Embryonic facial prominence (tissue), 1 donor: ENCODE data around the gene RBM20.
"Not testable (repeated sequence)": the region's sequence is repeated elsewhere in the genome, so short reads cannot be mapped to it uniquely, and the experiment has no call there.

ENCODE experiments used
- DNase-seq: peaks from one replicate; pipeline ENCODE4 v3.0.0-alpha.2; 2016; ENCODE audit errors: extremely low spot score

The RBM20 gene

DNA sequence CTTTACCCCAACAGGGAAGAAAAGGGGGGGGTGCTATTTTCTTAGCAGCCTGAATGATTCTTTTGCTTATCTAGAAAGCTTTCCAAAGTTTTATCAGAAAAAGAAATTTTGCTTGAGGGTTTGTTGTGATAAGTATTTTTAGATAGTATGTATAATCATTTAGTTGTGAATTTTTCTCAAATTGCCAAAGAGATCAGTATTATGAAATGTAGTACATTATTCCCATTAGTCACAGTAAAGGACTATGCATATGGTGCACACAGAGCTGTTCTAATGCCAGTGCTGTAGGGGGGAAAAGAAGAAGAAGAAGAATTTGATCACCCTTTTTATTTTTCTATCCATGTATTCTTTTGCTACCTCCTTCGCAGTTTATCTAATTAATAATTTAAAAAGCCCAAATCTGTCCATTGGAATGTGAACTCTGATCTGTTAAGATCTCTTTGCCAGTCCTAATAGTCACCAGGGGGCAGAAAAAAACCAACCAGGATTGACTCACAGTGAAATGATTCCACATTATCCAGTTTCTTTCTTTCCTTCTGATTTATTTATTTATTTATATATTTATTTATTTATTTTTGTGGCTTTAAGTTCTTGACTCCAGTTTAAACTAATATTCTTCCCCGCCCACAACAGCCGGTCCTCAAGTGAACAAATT lies 4.7 kb downstream of the RBM20 start:
- DNase-seq, result no peak

GRCh38 chr10:110649347-110650264 lies 5.5 kb downstream of the RBM20 start:
- no peak for DNase-seq

DNA sequence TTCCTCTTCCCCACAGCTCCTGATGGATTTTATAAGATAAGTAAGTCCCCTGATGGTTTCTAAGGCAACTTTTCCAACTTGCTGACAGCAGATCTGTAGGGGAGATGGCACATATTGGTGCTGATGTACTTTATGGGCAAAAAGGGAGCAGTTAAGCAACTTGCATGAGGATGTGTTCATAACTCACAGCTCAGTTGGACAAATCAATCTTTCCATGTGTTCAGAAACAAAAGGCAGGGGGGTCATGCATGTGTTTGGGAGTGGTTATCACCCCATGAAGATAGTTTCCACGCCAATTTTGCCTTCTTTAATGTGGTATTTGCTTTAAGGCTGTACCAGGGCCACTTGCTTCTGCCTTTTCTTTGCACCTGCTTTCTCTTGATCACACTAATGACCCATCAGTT lies 6.1 kb downstream of the RBM20 start:
- DNase-seq, result no peak

GRCh38 chr10:110651044-110651958 lies 7.2 kb downstream of the RBM20 start:
- DNase-seq, result no peak

DNA sequence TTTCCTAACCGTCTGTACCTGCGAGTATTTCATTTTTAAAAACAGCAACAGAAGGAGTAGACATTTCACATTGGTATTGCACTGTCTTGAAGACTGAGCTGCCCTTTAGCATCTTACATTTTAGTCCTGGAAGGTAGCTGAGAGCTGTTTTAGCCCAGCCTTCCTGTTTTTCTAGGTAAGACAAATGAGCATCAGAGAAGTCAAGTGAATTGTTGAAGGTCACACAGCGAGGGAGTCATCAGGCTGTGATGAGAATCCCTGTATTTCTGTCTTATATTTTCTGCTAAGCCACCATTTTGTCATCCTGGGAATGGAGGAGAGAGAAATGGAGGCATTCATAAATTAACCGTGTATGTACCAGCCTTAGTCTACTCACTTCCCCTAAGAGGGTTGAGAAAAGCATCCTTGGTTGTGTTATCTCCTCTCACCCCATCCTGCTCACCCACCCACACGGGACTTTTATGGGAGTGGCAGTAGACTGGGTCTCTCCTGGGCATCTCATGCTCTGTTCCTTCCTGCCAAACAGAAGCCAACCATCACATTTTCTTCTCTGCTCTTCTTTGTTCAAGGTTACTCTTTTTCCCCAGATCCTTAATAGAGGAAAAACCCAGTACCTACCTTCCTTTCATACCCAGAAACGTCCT lies 8.5 kb downstream of the RBM20 start:
- no peak for DNase-seq

DNA sequence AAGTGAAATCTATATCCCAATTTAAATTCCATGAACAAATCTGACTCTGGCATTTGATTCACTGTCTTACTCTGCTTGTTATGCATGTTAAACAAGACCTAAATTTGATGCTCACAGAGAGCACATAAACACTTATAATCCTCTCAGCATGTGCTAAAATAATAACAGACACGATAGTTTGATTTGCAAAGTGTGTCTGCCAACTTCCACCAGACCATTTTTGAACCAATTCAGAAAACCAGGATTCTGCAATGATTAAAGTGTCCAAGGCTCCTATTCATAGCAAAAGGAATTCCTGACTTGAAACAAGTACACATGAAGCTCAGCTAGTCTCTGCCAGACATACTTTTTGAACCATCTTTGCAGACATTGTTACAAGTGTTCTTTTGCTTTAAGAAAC lies 11.2 kb downstream of the RBM20 start:
- no peak for DNase-seq

- no peak for DNase-seq
Observed at GRCh38 chr10:110656612-110657011, 12.5 kb downstream of the RBM20 start.

DNA sequence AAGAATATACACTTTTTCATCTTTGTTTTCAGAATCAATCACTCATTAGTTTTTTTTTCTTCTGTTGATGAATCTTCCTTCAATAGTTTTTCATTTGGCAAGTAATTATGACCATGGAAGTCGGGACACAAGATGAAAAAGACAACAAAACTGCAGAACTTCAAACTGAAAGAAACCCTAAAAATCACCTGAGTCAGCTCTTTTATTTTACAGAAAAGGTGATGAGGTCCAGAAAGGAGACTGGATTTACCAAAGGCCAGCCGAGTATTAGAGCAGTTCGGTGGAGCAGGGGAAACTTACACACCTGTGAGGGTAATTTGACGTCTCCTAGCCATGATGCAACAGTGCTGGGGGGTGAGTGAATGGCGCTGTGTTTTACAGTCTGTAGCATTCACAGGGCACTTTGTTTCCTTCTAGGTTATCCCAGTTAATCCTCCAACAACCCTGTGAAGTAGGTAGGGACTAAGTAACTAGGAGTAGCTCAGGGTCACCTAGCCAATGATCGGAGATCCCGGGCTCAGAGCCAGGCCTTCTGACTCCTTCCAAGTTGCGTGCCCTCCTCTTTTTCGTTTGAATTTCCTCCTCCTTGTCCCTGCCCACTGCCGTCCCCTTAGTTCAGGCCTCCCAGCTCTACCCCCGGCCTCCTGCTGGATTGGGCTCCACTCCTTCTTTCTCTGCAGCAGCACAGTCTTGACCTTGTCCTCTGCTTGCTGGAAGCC lies 14.0 kb downstream of the RBM20 start:
- DNase-seq, result no peak

DNA sequence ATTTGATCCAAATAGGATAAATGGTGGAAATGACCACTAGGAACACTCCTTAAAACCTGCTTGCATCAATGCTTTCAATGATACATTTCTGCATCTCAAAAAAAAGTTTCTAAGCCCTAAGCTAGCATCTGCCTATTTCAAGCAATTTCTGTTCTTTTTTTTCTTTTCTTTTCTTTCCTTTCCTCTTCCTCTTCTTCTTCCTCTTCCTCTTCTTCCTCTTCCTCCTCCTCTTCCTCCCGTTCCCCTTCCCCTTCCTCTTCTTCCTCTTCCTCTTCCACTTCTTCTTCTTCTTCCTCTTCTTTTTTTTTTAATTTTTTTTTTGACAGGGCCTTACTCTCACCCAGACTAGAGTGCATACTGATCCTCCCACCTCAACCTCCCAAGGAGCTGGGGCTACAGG lies 15.4 kb downstream of the RBM20 start:
- DNase-seq, result no peak

- DNase-seq, result not testable (repeated sequence)
Observed at GRCh38 chr10:110660289-110660688, 16.2 kb downstream of the RBM20 start.

GRCh38 chr10:110661292-110661691 lies 17.2 kb downstream of the RBM20 start:
- no peak for DNase-seq

DNA sequence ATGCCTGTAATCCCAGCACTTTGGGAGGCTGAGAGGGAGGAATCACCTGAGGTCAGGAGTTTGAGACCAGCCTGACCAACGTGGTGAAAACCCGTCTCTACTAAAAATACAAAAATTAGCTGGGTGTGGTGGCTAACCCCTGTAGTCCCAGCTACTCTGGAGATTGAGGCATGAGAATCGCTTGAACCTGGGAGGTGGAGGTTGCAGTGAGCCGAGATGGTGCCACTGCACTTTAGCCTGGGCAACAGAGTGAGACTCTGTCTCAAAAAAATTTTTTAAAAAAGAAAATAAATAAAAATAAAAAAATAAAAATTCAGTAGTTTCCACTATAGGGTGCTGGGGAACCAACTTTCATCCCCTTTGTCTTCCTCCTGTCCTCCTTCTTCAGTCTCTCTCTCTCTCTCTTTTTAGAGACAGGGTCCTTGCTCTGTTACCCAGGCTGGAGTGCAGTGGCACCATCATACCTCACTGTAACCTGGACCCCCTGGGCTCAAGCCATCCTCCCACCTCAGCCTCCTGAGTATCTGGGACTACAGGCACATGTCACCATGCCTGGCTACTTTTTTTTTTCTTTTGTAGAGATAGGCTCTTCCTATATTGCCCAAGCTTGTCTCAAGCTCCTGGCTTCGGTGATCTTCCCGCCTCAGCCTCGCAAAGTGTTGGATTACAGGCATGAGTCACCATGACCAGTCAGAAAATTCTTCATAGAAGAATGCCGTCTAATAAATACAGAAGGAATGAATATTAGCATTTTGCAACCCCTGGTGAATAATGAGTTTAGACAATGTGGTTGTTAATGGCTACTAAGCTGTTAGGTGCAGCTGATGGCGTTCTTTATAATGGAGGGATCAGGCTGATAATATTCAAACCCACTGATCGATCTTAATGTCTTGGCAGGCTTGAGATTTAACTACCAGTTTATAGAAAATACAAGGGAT lies 20.6 kb downstream of the RBM20 start:
- no peak for DNase-seq

DNA sequence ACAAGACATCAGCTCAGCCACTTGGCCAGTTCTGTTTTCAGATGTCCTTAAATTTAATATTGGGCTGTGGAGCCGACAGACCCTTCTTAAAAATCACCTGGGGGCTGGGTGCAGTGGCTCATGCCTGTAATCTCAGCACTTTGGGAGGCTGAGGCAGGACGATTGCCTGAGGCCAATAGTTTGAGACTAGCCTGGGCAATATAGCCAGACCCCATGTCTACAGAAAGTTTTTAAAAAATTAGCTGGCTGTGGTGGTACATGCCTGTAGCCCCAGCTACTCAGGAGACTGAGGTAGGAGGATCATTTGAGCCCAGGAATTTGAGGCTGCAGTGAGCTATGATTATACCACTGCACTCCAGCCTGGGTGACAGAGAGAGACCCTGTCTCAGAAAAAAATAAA lies 22.1 kb downstream of the RBM20 start:
- not testable (repeated sequence) for DNase-seq

DNA sequence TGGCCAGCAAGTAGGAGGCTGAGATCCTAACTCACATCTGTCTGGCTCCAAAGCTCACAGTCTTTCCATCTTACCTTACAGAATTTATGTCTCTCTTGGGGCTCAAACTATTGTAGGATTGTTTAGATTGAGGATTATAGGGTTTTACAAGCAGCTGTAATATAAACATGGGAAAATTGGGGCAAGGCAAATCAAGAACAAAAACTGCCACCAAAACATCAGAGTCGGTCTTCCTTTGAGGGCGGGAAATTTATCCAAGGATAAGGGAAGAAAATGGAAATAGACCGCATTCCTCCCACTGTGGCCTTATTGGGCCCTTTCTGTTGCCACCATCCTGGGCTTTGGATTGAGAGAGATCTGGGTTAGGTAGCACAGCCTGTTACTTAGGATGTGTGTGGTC lies 22.5 kb downstream of the RBM20 start:
- DNase-seq, result no peak

DNA sequence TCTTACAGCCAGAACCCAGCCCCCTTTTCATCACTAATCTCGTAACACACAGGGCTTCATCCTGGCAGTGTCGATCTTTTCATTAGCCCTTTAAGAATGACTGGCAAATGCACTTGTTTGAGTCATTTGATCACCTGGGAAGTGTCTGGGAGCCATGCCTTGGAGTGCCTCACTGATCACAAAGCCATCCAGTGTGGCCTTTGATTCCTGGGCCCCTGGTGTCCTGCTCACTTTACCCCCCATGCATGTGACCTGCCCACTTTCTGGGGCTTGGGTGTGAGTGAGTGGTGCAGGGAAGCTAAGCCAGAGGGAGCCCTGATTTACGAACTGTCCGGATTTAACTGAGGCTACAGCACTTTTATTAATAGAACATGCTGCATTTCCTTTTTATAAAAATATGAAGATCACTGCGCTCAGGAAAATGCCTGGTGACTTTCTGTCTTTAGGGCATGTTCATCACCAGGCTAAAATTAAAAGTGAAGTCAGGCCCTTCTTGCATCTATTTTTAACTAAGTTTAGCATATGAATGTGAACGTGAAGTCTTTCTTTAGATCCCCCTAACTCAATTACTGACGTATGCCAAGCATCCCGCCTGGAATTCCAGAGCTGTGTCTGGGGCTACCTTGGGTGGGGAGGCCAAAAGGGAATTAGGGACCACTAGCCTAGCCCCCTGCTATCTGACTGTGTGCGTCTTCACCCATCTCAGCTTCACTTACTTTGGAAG lies 23.6 kb downstream of the RBM20 start:
- DNase-seq, result no peak

DNA sequence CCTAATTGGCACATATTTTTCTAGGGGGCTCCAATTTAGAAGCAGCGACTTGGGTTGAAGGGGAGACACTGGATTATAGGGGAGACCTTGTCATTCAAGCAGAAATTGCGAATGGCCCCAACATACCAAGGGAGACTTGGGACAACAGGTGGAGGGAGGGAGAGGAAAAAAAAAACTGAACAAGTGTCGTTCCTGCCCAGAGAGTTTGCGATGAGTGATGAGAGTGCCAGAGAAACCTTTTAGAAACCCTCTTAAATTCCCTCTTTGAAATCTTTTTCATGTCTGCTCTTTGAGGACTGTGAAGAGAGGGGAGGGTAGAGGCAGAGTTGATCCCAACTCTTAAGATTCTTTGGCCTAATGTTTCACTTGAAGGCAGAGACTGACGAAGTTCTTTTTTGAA lies 24.3 kb downstream of the RBM20 start:
- DNase-seq, result no peak

GRCh38 chr10:110670335-110670734 lies 26.2 kb downstream of the RBM20 start:
- DNase-seq, result no peak

DNA sequence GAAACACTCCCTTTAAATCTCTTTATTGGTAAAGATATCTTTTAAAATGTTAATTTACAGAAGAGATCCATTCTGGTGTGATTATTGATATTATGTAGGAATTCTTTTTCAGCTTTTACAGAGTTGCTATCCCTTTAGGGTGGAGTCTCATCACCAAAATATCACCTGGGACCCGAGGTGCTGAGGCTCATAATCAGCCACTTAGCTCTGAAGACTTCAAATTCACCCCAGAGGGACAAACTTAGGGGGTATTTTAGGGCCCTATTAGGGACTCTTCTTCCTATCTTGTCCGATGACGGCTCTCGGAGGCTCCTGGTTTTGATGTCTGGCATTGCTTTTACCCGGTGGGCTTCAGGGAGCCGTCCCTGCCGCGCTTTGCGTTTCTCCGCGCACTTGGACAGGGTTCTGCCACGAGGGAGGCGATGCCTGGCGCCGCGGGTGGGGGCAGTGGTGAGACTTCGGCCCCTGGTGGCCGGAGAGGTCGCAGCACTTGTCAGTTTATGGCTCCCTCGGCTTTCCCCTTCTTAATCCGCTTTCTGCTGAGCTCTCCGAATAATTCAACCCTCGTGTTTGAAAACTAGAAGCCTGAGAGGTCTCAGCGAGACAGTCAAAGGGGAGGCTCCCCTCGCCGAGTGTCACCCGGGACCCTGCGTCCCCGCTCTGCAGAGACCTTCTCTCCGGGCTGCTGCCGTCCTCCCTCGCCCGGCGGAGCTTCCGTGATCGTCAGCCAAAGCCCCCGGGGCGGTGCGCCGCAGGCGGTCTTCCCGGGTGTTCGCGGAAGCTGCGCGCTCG lies 27.8 kb downstream of the RBM20 start:
- no peak for DNase-seq

DNA sequence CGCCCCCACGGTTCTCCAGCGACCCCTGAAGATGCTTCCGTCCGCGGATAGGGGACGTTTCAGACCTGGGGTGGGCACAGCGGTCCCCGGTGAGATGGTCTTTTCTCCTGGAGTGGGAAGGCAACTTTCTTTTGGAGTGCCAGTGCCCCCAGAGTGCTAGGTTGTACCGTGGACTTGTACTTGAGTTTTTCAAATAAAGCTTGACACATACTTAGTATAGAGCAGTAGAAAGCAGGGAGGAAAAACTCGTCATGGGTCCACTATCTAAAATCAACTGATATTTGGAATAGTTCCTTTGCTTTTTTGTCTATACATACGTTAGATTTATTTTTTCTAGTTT lies 28.4 kb downstream of the RBM20 start:
- DNase-seq, result no peak
